ENCODE results near the gene DDX10. TPM values are rescaled to one million over a fixed set of nuclear protein-coding genes. Genes with fewer than 3 reads are reported as not detected.

The DDX10 gene
- total RNA-seq, 1 experiment from 2014 or later, result 48.3 TPM

- DNase-seq, result no peak
- no peak overlapping the region for H3K4me3 Mint-ChIP-seq
- no peak overlapping the region for H2BK5ac ChIP-seq (ENCODE audit: insufficient read length, low read length)
Measured at GRCh38 chr11:108643974-108644373, 20.9 kb upstream of the DDX10 start.

More at GRCh38 chr11:108643974-108644373, 20.9 kb upstream of the DDX10 start:
- Histone ChIP-seq H2BK15ac (ENCODE audit: low read depth, low read length) (no peak overlapping the region), H3K27ac (ENCODE audit: insufficient read length, low read depth, low read length) (no peak overlapping the region), H2AFZ (ENCODE audit: low read length) (no peak overlapping the region), H2BK120ac (ENCODE audit: low read depth, low read length, poor library complexity, severe bottlenecking) (no peak overlapping the region), H2BK20ac (ENCODE audit: low read depth, low read length, poor library complexity, severe bottlenecking) (no peak overlapping the region), H3K9me3 (ENCODE audit: control insufficient read depth, low read depth, low read length) (peaks cover 6% of the 10 kb centered on the region), H3K4me2 (ENCODE audit: insufficient read depth, insufficient read length, low read length) (no peak overlapping the region), H3K23ac (ENCODE audit: insufficient read length, low read depth, low read length) (no peak overlapping the region), H3K56ac (ENCODE audit: insufficient read length, low read depth, low read length) (no peak overlapping the region), H3K18ac (ENCODE audit: insufficient read length, low read depth, low read length) (no peak overlapping the region), H3T11ph (ENCODE audit: low read length) (no peak overlapping the region), H4K91ac (ENCODE audit: insufficient read length, low read depth, low read length) (no peak overlapping the region), H3K23me2 (ENCODE audit: insufficient read length, low read depth, low read length, poor library complexity, severe bottlenecking) (no peaks in the 10 kb centered on the region), H3K9ac (ENCODE audit: extremely low read depth, insufficient read length, low read length) (no peak overlapping the region), H3K79me1 (ENCODE audit: insufficient read depth, low read depth, low read length, poor library complexity, severe bottlenecking) (no peaks in the 10 kb centered on the region), H3K14ac (ENCODE audit: insufficient read depth, low read length) (no peak overlapping the region), H3K4ac (ENCODE audit: low read depth, low read length) (no peak overlapping the region), H4K20me1 (ENCODE audit: control insufficient read depth, insufficient read depth, insufficient read length) (no peaks in the 10 kb centered on the region), H4K5ac (ENCODE audit: insufficient read length, low read depth, low read length) (no peak overlapping the region), H3K4me1 (ENCODE audit: insufficient read depth, low read length) (no peaks in the 10 kb centered on the region), H3K79me2 (ENCODE audit: insufficient read depth, low read length) (no peaks in the 10 kb centered on the region), H3K27me3 (ENCODE audit: insufficient read depth, low read length) (no peaks in the 10 kb centered on the region), H2AK5ac (ENCODE audit: insufficient read length, low read length) (no peak overlapping the region), H2BK12ac (ENCODE audit: insufficient read length, low read depth, low read length) (no peak overlapping the region), H4K8ac (replicated peaks; ENCODE audit: insufficient read length, low read depth, low read length) (no peak overlapping the region)
- peak overlapping the region; percentile 0 to 69 (median 38); a peak in 2 of 7 replicates for H3K27ac Mint-ChIP-seq
- WGBS (ENCODE audit: extremely low coverage, insufficient read length, low lambda C conversion rate), result no CpG with 5 or more reads among the region's 1 CpG
- TF ChIP-seq CTCF (conservative IDR thresholded peaks at IDR 0.05), result no peak
- H3K4me1 Mint-ChIP-seq, result peaks cover 34 to 41% of the 10 kb centered on the region in 2 experiments
- peaks cover 18 to 23% of the 10 kb centered on the region in 2 experiments for H3K9me3 Mint-ChIP-seq
- H3K36me3 Mint-ChIP-seq (ENCODE audit: insufficient read depth in 1 of 3, low read depth in 3 of 3), result peaks cover 4 to 23% (median 16%) of the 10 kb centered on the region in 3 experiments; a peak in 5 of 7 replicates
- H3K27me3 Mint-ChIP-seq (ENCODE audit: low read depth), result no peaks in the 10 kb centered on the region
